ENCODE results near the gene BNC2.

The BNC2 gene

DNA sequence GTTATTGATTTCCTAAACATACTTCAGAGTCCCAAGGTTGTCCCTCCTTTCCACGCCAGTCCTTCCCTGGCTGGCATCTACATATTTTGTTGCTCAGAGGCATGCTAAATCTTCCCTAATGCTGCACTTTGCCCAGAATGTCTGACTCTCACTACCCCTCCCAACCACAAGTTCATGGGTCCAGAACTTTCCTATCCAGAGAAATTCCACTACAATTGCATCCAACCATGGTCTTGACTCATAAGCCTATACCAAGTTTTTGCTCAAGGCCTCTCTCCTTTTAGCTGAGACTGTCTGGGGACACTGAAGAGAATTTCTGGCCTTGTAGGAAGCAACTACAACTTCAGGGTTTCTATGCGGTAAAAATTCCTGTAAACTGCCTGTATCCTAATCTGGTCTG, 206.3 kb downstream of the BNC2 start:
- no peak for DNase-seq

GRCh38 chr9:16661816-16662215, 208.7 kb downstream of the BNC2 start:
- no peak for DNase-seq

DNA sequence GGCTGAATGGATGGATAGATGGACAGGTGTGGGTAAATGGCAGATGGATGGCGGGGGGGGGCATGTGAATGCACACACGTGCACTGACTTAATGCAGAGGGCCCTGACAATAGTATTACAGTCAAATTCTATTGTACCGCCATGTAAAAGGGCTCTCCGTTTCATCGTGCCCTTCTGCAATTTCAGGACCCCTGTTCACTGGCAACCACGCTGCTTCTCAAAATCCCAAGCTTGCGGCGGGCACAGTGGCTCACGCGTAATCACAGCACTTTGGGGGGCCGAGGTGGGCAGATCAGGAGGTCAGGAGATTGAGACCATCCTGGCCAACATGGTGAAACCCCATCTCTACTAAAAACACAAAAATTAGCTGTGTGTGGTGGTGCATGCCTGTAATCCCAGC, 211.4 kb downstream of the BNC2 start:
- no peak for DNase-seq

GRCh38 chr9:16656432-16657169, 213.9 kb downstream of the BNC2 start:
- DNase-seq = no peak

DNA sequence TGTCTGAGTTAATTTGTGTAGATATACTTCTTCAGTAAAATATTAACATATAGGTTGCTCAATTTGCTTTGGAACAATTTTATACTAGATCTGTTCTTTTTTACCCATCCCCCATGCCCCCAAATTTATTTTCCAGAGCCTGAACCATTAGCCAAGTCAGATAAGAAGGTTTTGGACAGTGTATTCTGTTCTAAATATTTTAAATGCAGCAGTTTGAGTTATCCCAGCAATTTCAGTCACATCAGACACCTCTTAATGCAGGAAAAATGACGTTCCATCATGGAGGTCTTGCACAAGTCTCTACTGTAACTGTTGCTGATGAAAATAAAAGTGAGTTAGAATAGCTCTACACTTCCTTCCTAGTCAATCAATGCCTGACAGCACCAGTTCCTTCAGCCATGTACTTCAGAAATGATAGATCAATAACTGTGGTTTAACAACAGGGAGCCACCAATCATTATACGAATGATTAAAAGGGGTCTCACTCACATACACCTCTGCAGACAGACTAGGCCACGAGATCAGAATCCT, 215.8 kb downstream of the BNC2 start:
- no peak for DNase-seq

DNA sequence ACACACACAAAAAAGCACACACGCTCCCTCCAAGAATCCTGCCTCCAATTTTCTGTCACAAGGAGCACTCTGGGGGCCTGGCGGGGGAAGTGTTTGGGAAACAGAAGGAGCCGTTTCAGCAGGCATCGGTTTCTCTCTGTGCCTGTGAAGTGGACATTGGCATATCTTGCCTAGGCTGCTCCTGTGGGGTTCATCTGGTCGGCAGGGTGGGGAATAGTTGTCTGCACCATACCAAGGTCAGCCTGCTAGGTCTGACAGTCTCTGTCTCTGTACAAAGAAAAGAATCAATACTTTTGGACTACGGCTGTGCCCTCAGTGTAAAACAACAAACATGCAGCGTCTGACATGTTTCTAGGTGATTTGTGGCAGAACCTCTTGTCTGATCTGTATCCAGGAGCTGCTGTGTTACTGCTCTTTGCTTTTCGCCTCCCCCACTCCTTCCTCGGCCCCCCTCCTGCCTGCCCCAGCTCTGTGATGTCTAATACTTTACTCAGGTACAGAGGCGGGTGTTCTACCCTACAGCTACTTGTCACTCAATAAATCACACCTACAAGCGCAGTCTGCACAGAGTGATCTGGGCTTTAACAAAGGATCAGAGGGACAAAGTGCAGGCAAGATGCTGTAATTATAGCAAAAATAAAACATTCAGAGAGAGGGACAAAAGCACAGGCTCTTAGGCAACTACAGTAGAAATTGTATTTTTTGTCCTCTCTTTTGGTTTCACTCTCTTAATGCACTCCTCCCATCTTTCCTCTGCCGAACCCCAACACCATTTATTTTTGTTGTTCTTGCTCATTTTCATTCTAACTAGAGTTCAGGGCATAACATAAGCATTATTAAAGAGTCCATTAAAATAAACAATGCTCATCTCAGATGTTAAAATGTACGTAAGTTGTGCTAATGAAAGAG, 216.7 kb downstream of the BNC2 start:
- no peak for DNase-seq

GRCh38 chr9:16652582-16652981, 217.9 kb downstream of the BNC2 start:
- no peak for DNase-seq

GRCh38 chr9:16651446-16651964, 219.0 kb downstream of the BNC2 start:
- no peak for DNase-seq

- DNase-seq = no peak
Observed at GRCh38 chr9:16645970-16646369, 224.5 kb downstream of the BNC2 start.

DNA sequence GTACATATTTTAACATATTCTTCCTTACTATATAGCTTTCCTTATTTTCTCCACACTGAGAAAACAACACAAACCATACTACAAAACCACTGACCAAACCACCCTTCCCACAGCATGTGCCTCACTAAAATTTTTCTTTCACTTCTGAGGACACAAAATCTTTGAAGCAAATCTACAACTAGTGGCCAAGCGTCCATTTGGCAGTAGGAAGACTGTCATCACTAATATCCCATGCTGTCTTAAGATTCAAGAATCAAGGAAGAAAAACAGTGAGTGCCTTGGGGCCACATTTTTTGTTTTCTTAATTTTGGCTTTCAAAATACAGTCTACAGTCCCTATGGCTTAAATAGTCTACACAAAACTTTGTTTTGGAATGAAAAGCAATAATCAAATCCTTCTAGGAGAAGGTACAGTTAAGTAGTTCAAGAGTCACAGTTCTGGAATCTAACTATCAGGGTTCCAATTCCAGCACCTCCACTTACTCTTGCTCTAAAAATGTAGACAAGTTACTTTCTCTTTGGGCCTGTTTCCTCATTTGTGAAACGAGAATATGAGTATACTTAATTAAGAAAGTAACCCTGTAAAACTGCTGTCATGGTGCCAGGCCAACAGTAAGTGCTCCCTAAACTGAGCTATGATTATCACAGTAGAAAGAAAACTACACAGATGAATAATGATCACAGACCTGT, 227.9 kb downstream of the BNC2 start:
- DNase-seq = no peak

- DNase-seq = no peak
Observed at GRCh38 chr9:16640649-16641048, 229.8 kb downstream of the BNC2 start.

DNA sequence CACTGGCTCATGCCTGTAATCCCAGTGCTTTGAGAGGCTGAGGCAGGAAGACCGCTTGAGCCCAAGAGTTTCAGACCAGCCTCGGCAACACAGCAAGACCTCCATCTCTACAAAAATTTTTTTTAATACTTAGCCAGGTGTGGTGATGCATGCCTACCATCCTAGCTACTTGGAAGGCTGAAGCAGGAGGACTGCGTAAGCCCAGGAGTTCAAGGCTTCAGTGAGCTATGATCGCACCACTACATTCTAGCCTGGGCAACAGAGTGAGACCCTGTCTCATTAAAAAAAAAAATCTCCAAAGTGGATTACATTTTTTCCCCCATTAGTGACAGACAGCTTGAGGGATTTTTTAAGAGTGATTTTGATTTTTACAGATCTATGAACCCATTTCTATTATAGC, 230.8 kb downstream of the BNC2 start:
- no peak for DNase-seq

GRCh38 chr9:16637911-16638310, 232.6 kb downstream of the BNC2 start:
- no peak for DNase-seq

DNA sequence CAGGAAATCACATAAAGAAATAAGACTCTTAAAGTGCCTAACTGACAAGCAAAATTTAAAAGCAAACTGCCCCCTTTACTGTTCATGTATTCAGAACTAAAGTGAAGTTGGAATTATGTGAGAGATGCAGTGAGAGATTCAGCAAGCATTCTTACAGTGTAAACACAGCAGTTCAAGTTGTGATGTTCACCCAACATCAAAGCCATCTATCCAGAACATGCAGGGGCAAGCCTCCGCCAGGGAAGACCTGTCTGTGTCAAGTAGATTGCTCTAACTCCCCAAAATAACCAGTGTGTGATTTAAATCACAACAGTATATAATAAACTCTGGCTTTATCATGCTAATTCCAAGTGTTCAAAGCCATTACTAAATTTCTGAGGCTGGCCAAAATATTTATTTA, 233.3 kb downstream of the BNC2 start:
- DNase-seq = no peak

DNA sequence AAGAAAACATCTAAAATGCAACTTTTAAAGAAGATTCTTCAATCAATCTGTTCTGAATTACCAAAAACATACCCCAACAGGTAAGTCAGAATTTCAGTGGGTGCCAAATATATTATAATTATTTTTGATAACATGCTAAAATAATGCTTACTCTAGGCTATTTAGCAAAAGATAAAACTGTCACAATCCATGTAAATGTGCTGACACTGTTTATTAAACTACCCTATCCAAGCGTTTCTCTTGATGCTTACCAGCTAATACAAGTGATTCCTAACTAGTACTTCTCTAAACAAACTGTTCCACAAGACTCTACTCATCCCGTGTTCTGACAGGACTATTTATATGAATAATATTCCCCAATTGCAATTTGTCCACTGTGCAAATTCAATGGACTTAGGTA, 236.7 kb downstream of the BNC2 start:
- no peak for DNase-seq

DNA sequence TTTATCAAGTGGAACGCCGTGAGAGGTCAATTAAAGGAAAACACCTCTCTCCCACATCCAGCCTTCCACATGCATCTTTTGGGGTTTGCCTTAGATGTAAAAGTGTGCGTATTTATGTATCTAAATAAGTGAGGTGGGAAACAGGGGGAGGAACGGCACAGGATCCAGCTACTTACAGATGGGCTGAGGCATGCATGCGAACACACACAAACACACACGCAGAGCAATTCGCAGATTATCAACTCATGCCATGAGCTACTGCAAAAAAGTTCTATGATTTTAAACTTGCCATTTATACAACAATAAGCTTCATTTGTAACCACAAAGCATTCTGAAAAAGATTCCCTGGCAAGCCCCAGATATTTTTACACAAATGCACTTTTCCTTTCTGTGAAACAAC, 242.1 kb downstream of the BNC2 start:
- DNase-seq = no peak

- no peak for DNase-seq
Observed at GRCh38 chr9:16627967-16628366, 242.5 kb downstream of the BNC2 start.

GRCh38 chr9:16627521-16627920, 242.9 kb downstream of the BNC2 start:
- DNase-seq = no peak

- no peak for DNase-seq
Observed at GRCh38 chr9:16626577-16627130, 243.8 kb downstream of the BNC2 start.

GRCh38 chr9:16625811-16626210, 244.7 kb downstream of the BNC2 start:
- no peak for DNase-seq

- DNase-seq = no peak
Observed at GRCh38 chr9:16625161-16625631, 245.3 kb downstream of the BNC2 start.

- DNase-seq = no peak
Observed at GRCh38 chr9:16624744-16625117, 245.7 kb downstream of the BNC2 start.

Measured in NCI-H1048 (cell line).